COLO668 (cell line): Measurements from ENCODE around the gene JAK2.
"Not testable (repeated sequence)": the region's sequence is repeated elsewhere in the genome, so short reads cannot be mapped to it uniquely, and the experiment has no call there.

ENCODE experiments used
- DNase-seq: peaks from one replicate; lab custom pipeline; 2025; ENCODE audit not compliant: unreplicated experiment; lab: John Stamatoyannopoulos, UW

Gene JAK2

DNA sequence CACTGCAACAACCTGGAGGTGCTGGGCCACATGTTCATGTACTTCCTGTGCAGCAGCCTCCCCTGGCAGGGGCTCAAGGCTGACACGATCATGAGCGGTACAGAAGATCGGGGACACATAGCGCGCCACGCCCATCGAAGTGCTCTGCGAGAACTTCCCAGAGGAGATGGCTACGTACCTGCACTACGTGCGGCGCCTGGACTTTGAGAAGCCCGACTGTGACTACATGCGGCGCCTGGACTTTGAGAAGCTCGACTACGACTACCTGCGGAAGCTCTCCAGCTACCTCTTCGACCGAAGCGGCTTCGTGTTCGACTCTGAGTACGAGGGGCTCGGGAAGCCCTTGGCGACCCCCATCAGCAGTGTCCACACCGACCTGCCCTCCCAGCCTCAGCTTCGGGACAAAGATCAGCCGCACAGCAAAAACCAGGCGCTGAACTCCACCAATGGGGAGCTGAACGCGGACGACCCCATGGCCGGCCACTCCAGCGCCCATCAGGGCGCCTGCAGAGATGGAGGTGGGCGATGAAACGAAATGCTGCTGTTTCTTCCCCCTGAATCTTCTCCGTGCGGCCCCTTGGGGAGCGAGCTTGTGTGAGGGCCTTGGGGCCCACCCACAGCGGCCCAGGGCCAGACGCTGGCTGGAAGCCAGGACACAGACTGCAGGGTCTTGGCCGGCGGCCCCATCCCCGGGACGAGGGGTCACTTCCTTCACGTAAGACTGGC is 56.5 kb downstream of the JAK2 start:
- no peak for DNase-seq

DNA sequence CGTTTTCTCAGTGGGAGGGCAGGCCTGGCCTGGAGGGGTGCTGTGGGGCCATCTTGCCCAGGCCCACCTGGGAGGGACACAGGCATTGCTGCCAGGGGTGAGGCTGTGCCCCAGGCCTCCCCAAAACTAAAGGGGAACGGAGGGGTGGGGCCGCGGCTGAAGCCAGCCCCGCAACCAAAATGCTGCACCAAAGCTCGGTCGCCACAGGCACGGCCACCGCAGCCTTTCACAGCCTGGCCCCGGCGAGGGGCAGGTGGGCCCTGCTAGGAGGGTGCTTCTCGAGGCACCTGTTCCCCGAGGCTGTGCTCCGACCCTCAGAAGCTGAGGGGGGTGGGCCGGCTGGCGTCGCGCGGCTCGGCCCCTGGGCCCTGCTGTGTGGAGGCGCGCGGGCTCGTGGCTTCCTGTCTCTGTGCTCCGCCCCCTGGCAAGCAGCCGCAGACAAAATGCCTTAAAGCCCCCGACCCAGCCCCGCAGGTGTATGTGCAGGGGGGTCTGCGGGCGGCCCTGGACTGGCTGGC is 57.6 kb downstream of the JAK2 start:
- DNase-seq = no peak

DNA sequence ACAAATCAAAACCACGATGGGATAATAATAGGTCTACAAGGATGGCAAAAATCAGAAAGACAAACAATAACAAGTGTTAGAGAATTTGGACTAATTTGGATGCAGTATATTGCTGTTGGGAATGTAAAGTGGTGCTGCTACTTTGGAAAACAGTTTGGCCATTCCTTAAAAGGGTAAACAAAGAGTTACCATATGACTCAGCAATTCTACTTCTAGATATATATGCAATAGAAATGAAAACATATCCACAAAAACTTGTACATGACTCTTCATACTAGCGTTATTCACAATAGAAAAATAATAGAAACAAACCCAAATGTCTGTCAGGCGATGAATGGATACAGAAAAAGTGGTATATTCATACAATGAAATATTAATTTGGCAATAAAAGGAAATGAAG is 58.3 kb downstream of the JAK2 start:
- no peak for DNase-seq

DNA sequence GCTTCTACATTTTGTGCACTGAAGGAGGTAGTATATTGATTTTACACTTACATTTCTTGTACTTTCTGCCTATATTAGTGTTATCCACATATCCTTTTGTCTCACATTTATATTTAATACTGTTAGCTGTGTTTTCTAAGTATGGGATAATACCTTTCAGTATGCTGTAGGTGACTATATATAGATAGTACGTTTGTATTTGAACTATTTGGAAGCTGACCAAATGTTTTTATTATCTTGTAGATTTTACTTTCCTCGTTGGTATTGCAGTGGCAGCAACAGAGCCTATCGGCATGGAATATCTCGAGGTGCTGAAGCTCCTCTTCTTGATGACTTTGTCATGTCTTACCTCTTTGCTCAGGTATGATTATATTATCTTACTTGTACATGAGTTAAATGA is 59.1 kb downstream of the JAK2 start:
- no peak for DNase-seq

DNA sequence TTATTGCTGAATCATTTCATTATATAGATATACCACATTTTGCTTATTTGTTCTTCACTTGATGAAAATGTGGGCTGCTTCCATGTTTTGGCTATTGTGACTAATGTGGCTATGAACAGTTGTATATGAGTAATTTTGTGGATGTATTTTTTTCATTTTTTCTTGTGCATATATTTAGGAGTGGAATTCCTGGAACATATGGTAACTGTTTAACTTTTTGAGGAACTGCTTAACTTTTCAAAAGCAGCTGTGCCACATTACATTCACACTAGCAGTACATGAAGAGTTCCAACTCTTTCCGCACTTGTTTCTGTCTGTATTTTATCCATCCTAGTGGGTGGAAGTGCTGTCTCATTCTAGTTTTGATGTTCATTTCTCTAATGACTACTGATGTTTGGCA is 67.8 kb downstream of the JAK2 start:
- no peak for DNase-seq

DNA sequence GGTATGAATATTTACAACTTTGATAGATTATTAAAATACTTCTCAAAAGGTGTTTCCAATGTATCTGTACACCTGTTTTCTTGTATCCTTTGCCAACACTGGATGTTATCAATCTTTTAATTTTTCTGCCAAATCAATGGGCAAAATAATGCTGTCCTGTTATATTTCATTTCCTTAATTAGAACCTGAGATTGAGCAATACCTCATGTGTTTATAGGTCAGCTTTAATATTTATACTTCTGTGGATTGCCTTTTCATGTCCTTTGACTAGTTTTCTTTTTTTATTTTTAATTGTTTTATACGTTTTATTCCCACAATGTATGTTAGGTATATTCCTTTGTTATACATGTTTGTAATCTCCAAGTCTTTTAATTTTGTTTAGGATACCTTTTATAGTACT is 77.6 kb downstream of the JAK2 start:
- DNase-seq = no peak

DNA sequence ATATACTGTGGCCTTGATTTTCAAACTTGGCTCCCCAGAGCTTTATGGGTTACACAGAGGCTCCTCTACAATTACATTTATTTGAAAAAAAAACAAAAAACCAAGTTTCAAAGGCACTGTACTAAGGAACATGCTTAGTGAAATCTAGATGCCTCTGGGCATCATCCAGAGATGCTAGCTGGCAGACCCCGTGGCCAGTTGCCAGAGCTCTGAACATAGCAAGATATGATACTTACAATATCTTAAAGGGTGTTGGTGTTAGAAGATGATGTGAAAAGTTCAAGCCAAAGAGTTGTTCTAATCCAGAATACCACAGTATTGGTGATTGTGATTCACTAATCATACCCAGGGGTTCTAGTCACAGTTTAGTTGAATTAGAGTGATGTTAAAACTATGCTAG is 87.8 kb downstream of the JAK2 start:
- DNase-seq = no peak

DNA sequence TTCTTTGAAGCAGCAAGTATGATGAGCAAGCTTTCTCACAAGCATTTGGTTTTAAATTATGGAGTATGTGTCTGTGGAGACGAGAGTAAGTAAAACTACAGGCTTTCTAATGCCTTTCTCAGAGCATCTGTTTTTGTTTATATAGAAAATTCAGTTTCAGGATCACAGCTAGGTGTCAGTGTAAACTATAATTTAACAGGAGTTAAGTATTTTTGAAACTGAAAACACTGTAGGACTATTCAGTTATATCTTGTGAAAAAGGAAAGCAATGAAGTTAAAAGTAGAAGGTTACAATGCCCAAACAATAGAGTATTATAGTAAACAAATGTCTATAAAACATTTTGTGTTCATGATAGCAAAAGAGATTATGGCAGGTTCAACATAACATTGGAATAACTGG is 88.6 kb downstream of the JAK2 start:
- no peak for DNase-seq

DNA sequence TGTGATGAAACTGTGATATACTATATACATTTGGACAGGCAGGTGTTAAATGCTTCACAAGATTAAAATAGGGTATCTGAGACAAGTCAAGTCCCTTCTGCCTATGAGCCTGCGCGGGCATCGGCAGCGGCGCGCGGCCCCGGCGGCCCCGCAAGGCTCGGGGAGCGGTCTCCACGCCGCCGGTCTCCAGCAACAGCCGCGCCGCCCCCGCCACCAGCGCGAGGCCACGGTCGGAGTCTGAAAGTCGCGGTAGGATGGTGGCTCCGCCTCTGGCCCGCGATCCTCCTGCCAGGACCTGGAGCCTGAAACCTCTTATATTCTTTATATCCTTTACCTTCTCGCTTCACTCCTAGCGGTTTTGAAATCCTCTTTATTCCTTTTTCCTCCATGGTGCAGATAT is 100.9 kb downstream of the JAK2 start:
- DNase-seq = no peak

DNA sequence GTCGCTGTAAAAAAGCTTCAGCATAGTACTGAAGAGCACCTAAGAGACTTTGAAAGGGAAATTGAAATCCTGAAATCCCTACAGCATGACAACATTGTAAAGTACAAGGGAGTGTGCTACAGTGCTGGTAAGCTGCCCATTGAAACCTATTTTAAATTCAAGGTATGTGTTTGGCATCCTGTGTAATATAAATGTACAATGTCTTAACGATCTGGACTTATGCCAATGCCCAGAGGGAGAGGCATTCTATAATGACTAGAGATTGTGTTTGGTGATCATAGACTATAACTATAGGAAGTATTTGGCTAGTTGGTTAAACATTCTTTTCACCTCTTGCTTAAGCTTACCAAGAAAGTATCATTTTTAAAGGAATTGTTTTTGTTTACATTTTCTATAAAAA is 104.7 kb downstream of the JAK2 start:
- peak; percentile 19 for DNase-seq

DNA sequence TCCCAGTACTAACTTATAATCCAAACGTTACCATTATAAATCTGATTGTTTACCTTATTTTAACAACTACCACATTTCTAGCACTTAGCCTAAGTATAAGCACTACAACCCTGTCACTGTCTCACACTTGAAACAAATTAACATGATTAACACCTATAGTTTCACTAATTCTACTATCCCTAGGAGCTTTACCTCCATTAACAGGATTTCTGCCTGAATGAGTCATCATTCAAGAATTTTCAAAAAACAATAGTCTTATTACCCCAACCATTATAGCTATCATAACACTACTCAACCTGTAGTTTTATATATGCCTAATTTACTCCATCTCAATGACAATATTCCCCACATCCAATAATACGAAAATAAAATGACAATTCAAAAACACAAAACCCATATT is 110.7 kb downstream of the JAK2 start:
- DNase-seq = no peak

DNA sequence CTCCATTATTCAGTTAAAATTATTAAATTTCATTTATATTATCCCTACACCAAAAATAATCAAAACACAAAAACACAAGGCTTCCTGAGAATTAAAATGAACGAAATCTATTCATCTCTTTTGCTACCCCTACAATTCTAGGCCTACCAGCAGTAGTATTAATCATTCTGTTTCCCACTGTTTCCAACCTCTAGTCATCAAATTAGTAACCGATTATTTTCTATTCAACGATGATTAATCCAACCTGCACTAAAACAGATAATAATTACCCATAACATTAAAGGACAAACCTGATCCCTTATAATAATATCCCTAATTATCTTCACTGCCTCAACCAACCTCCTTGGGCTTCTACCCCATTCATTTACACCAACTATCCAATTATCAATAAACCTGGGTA is 114.4 kb downstream of the JAK2 start:
- DNase-seq = no peak

DNA sequence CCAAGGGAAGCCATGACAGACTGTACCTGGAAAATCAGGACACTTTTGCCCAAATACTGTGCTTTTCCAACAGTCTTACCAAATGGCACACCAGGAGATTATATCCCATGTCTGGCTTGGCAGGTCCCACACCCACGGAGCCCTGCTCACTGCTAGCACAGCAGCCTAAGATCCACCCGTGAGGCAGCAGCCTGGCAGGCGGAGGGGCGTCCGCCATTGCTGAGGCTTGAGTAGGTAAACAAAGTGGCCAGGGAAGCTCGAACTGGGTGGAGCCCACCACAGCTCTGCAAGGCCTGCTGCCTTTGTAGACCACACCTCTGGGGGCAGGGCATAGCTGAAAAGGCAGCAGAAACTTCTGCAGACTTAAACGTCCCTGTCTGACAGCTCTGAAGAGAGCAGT is 116.1 kb downstream of the JAK2 start:
- DNase-seq = not testable (repeated sequence)

DNA sequence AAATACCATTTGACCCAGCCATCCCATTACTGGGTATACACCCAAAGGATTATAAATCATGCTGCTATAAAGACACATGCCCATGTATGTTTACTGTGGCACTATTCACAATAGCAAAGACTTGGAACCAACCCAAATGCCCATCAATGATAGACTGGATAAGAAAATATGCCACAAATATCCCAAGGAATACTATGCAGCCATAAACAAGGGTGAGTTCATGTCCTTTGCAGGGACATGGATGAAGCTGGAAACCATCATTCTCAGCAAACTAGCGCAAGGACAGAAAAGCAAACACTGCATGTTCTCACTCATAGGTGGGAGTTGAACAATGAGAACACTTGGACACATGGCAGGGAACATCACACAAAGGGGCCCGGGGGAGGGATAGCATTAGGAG is 121.4 kb downstream of the JAK2 start:
- DNase-seq = not testable (repeated sequence)

DNA sequence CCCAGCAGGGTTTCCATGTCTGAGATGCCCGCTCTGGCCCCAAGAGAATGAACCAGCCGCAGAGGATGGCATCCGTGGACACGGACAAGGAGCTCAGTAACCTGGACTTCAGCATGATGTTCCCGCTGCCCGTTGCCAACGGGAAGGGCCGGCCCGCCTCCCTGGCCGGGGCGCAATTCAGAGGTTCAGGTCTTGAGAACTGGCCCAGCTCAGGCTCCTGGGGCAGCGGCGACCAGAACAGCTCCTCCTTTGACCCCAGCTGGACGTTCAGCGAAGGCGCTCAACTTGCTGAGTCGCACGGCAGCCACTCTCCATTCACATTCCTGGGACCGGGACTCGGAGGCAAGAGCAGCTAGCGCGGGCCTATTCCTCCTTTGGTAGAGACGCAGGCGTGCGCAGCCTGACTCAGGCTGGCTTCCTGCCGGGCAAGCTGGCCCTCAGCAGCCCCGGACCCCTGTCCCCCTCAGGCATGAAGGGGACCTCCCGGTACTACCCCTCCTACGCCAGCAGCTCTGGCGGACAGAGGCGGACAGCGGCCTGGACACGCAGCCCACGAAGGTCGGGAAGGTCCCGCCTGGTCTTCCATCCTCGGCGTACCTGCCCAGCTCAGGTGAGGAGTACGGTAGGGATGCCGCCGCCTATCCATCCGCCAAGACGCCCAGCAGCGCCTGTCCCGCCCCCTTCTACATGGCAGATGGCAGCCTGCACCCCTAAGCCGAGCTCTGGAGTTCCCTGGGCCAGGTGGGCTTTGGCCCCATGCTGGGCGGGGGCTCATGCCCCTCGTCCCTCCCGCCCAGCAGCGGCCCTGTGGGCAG is 126.0 kb downstream of the JAK2 start:
- DNase-seq = no peak

DNA sequence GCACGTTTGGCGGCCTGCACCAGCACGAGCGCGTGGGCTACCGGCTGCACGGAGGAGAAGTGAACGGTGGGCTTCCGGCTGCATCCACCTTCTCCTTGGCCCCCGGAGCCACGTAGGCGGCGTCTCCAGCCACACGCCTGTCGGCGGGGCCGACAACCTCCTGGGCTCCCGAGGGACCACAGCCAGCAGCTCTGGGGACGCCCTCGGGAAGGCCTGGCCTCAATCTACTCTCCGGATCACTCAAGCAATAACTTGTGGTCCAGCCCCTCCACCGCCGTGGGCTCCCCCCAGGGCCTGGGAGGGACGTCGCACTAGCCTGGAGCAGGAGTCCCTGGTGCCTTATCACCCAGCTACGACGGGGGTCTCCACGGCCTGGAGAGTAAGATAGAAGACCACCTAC is 126.6 kb downstream of the JAK2 start:
- DNase-seq = no peak

DNA sequence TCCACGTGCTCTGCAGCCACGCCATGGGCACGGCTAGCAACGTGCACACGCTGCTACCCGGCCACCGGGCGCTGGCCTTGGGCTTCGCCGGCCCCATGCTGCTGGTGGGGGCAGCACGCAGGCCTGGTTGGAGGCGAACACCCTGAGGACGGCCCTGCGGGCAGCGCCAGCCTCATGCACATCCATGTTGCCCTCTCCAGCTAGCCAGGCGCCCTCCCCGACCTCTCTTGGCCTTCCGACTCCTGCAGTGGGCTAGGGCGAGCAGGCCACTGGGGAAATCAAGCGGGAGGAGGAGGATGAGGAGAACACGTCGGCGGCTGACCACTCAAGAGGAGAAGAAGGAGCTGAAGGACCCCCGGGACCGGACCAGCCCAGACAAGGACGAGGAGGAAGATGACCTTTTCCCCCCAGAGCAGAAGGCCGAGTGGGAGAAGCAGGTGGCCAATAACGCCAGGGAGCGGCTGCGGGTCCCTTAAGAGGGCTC is 127.1 kb downstream of the JAK2 start:
- no peak for DNase-seq

DNA sequence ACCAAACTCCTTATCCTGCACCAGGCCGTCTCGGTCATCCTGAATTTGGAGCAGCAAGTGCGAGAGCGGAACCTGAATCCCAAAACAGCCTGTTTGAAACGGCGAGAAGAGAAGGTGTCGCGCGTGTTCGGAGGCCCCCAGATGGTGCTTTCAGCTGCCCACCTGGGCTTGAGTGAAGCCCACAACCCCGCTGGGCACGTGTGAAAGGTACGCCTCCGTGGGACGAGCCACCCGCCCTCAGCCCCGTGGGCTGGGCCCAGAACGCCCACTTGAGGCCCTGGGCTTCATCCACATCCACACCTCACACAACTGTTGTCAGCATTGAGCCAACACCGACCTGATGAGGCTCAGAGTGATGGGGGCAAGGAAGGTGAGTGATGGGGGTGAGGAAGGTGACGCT is 127.6 kb downstream of the JAK2 start:
- DNase-seq = no peak

DNA sequence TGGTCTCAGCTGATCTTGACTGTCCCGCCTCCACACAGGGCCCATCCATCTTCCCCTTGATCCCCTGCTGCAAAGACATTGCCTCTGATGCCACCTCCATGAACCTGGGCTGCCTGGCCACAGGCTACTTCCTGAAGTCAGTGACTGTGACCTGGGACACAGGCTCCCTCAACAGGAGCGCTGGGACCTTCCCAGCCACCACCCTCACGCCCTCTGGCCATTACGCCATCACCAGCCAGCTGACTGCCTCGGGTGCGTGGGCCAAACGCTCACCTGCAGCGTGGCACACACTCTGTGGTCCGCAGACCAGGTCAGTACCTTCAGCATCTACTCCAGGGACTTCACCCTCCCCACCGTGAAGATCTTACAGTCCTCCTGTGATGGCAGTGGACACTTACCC is 128.5 kb downstream of the JAK2 start:
- DNase-seq = no peak

DNA sequence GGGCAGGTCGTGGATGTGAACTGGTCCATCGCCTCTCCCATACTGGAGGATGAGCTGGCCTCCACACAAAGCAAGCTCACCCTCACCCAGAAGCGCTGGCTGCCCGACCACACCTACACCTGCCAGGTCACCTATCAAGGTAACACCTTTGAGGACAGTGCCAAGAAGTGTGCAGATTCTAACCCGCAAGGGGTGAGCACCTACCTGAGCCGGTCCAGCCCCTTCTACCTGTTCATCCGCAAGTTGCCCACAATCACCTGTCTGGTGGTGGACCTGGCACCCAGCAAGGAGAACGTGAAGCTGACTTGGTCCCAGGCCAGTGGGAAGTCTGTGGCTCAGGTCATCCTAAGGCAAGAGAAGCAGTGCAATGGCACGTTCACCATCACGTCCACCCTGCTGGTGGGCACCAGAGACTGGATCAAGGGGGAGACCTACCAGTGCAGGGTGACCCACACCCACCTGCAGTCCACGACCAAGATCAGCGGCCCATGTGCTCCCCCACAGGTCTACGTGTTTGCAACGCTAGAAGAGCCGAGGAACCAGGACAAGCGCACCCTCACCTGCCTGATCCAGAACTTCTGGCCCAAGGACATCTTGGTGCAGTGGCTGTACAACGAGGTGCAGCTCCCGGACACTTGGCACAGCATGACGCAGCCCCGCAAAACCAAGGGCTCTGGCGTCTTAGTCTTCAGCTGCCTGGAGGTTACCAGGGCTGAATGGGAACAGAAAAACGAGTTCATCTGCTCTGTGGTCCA is 129.1 kb downstream of the JAK2 start:
- DNase-seq = no peak

DNA sequence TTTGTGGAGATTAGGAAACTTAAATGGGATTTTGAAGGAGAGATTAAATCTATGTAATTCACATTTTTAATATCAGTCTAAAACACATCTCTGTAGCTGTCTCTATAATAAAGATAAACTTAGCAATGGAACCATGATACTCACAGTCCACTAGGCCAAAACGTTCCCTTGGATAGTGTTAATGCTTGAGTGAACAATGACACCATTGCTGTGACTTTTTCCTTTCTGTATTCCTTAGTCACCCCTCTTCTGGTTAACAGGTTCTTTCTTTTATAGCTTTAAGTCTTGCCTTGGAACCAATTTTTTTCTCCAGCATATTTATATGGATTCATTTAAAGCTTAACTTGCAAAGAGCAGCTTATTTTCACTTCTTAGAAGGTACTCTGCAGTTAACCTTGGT is 137.0 kb downstream of the JAK2 start:
- DNase-seq = no peak

DNA sequence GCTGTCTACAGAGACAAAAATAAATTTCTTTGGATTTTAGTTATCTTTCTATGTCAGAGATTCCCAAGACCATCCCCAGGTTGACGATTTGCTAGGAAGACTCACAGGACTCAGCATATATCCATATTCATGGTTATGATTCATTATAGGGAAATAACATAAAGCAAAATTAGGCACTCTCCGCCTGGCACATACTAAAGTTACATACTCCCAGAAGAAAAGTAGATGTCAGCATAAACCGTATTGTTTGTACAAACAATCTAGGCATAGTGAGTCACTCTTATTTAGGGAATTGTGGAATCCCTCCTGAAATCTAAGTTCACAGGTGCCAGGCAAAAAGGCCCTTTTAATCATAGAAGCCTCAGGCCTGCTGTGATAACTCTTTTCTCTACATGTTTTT is 137.4 kb downstream of the JAK2 start:
- DNase-seq = no peak
